Testis (tissue), 2 donors: Measurements from ENCODE around the gene DPF1.

ENCODE experiments used
- POLR2A ChIP-seq: fragments of 450-650 bp; IDR thresholded peaks from one replicate; pipeline ENCODE4 v1.6.1; 2017; ENCODE audit warnings: antibody characterized with exemption, mild to moderate bottlenecking, moderate library complexity
- TF ChIP-seq, protein P1 (sequence below), 3 experiments: fragments of 450-650 bp in 2 of 3; fragments of 200-600 bp in 1 of 3; sonication (generic) in 1 of 3; IDR thresholded peaks; one replicate each; pipeline ENCODE4 v1.5.1; 2016 to 2019; ENCODE audit warnings: antibody characterized with exemption in 3 of 3, mild to moderate bottlenecking in 2 of 3, moderate library complexity in 1 of 3

GRCh38 chr19:38173291-38174041 is 50.6 kb downstream of the DPF1 start:
- TF ChIP-seq, protein P1, sequence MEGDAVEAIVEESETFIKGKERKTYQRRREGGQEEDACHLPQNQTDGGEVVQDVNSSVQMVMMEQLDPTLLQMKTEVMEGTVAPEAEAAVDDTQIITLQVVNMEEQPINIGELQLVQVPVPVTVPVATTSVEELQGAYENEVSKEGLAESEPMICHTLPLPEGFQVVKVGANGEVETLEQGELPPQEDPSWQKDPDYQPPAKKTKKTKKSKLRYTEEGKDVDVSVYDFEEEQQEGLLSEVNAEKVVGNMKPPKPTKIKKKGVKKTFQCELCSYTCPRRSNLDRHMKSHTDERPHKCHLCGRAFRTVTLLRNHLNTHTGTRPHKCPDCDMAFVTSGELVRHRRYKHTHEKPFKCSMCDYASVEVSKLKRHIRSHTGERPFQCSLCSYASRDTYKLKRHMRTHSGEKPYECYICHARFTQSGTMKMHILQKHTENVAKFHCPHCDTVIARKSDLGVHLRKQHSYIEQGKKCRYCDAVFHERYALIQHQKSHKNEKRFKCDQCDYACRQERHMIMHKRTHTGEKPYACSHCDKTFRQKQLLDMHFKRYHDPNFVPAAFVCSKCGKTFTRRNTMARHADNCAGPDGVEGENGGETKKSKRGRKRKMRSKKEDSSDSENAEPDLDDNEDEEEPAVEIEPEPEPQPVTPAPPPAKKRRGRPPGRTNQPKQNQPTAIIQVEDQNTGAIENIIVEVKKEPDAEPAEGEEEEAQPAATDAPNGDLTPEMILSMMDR (IDR thresholded peaks at IDR 0.05), result no peak
- no peak for TF ChIP-seq POLR2A
